ENCODE results near the gene PAFAH1B1.
"Not testable (repeated sequence)": the region's sequence is repeated elsewhere in the genome, so short reads cannot be mapped to it uniquely, and the experiment has no call there.

Gene PAFAH1B1

DNA sequence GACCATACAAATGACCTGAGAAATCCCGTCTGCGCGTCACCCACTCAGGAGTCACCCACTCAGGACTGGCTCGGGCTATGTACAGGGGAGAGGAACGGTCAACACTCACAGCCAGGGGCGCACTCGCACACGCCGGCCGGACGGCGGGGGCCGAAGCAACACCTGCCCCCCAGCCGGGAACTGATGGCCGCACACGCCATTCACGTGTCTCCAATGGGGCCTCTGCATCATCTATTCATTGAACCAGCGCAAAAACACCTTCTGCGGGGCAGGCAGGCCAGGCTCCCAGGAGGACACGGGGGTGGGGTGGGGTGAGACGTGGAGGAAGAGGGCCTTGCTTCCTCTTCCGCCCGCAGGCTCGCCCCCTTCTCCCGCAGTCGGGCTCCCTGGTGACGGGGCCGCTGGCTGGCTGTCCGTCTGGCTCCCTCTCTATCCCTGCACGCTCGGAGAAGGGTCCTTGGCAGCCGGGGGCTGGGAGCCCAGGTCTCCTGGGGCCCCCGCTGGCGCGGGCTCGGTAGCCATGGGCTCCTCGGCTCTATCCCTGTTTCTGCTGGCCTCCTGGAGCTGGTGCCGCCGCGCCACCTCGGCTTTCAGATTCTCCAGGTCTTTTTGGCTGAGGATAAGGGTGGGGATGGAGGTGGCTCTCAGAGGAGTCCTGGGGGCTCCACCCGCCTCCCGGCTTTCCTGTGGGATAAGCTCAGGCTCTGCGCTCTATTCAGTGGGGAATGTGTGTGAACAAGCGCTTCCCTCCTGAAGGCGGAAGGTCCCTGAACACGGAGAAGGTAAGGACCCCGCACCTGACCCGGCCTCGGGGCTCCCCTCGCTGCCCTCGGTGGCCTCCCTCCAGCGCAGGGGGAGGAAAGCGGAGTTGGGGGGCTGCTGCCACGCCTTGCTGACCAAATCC lies 97.0 kb downstream of the PAFAH1B1 start:
- DNase-seq = no peak

- no peak for DNase-seq
Measured at GRCh38 chr17:2691069-2691871, 97.8 kb downstream of the PAFAH1B1 start.

- DNase-seq = no peak
Measured at GRCh38 chr17:2691965-2692780, 98.7 kb downstream of the PAFAH1B1 start.

- DNase-seq = no peak
Measured at GRCh38 chr17:2692781-2693135, 99.3 kb downstream of the PAFAH1B1 start.

DNA sequence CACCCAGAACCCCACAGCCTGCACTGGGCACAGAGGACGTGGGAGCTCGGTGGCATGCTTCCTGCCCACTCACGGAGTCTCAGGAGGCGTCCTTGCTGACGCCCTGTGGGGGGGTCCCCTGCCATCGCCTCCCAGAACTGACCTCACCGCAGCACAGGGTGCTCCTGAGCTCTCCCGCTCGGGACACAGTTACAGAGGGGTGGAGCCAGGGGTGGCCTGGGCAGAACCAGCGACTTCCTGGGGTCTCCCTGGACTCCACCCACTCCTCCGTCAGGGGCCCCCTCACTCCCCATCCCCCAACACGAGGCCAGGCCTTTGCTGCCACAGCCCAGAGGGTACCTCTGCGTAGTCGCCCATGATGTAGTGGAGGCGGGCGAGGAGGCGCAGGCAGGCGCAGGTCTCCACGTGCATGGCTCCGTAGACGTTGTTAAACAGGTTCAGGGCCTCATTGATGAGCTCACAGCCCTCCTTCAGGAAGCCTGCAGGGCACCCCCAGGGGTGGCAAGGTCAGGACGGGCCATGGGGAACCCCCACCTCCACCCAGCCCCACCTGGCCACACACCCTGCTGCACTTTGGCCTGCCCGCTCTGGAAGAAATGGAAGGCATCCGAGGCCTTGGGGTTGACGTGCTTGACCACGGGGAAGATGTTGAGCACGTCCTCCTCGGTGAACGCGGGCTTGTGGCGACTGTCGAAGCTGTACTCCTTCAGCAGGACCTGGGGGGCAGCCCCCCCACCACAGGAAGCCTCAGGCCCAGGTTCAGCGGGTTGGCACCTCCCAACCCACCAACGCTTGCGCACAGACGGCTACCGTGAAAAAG lies 100.3 kb downstream of the PAFAH1B1 start:
- DNase-seq = no peak

GRCh38 chr17:2694381-2695242 lies 101.2 kb downstream of the PAFAH1B1 start:
- DNase-seq = no peak

GRCh38 chr17:2695243-2695960 lies 101.9 kb downstream of the PAFAH1B1 start:
- DNase-seq = no peak

- DNase-seq = no peak
Measured at GRCh38 chr17:2695961-2696760, 102.7 kb downstream of the PAFAH1B1 start.

- no peak for DNase-seq
Measured at GRCh38 chr17:2697611-2698162, 104.2 kb downstream of the PAFAH1B1 start.

DNA sequence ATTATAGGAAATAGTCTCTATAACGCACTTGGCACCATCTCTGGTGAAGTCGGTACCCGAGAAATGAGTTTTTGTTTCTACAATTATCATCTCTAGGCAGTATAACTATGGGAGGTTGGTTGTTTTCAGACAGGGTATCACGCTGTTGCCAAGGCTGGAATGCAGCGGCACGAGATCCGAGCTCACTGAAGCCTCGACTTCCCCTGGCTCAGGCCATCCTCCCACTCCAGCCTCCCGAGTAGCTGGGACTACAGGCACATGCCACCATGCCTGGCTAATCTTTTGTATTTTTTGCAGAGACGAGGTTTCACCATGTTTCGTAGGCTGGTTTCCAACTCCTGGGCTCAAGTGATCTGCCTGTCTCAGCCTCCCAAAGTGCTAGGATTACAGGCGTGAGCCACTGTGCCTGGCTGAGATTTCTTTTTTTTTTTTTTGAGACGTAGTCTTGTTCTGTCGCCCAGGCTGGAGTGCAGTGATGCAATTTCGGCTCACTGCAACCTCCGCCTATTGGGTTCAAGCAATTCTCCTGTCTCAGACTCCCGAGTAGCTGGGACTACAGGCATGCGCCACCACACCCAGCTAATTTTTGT lies 105.9 kb downstream of the PAFAH1B1 start:
- not testable (repeated sequence) for DNase-seq

- no peak for DNase-seq
Measured at GRCh38 chr17:2700030-2700490, 106.6 kb downstream of the PAFAH1B1 start.

GRCh38 chr17:2700491-2701141 lies 107.2 kb downstream of the PAFAH1B1 start:
- no peak for DNase-seq

GRCh38 chr17:2701161-2701995 lies 107.9 kb downstream of the PAFAH1B1 start:
- no peak for DNase-seq

- no peak for DNase-seq
Measured at GRCh38 chr17:2701996-2702741, 108.7 kb downstream of the PAFAH1B1 start.

DNA sequence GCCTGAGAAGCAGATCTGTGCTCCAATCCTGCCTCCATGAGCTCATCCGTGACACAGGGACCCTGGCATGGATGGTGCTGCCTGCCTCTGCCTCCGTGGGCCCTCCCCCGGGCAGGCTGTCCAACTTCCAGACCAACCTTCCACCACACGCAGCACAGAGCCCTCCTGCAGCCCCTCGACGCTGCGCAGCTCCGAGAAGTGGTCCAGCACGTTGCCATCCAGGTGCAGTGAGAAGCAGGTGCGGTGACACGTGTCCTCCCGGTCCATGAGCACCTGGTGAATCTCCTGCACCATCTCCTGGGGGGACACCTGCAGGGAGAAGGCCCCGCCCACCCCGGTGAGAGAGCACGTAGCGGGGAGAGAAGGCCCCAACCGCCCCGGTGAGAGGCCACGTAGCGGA lies 109.7 kb downstream of the PAFAH1B1 start:
- DNase-seq = peak; percentile 70

GRCh38 chr17:2703606-2704005 lies 110.2 kb downstream of the PAFAH1B1 start:
- DNase-seq = no peak

Data from NCI-H510A (cell line).